Measurements from ENCODE around the gene SMPX. TPM values are rescaled to one million over a fixed set of nuclear protein-coding genes. Genes with fewer than 3 reads are reported as not detected.

Gene SMPX
- total and polyA plus RNA-seq, 2 of the 4 experiments (the other 2 are of a cell fraction): not detected

- TF ChIP-seq MAFK (IDR thresholded peaks at IDR 0.05; ENCODE audit: low read depth, low read length) (no peak), RAD21 (IDR thresholded peaks at IDR 0.05; ENCODE audit: low read length) (no peak), USF2 (IDR thresholded peaks at IDR 0.05; ENCODE audit: low read depth, low read length) (no peak), RCOR1 (IDR thresholded peaks at IDR 0.05; ENCODE audit: insufficient replicate concordance, low read length) (no peak), POLR2A (IDR thresholded peaks at IDR 0.05; ENCODE audit: low read depth, low read length) (no peak), NFE2L2 (IDR thresholded peaks at IDR 0.05; ENCODE audit: low read depth, low read length) (no peak), CEBPB (IDR thresholded peaks at IDR 0.05; ENCODE audit: low read depth, low read length) (no peak), CHD1 (IDR thresholded peaks at IDR 0.05; ENCODE audit: low read depth, low read length) (no peak), MXI1 (IDR thresholded peaks at IDR 0.05; ENCODE audit: borderline replicate concordance, low read depth, low read length) (no peak), RFX5 (IDR thresholded peaks at IDR 0.05; ENCODE audit: low read depth, low read length) (no peak), BHLHE40 (IDR thresholded peaks at IDR 0.05; ENCODE audit: low read depth, low read length) (no peak), ELK1 (IDR thresholded peaks at IDR 0.05; ENCODE audit: borderline replicate concordance, low read depth, low read length) (no peak), SMC3 (IDR thresholded peaks at IDR 0.05; ENCODE audit: low read depth, low read length) (no peak), FOS (IDR thresholded peaks at IDR 0.05; ENCODE audit: low read depth, low read length) (no peak), MAZ (IDR thresholded peaks at IDR 0.05; ENCODE audit: borderline replicate concordance, low read depth, low read length) (no peak)
- TF ChIP-seq, protein P1, sequence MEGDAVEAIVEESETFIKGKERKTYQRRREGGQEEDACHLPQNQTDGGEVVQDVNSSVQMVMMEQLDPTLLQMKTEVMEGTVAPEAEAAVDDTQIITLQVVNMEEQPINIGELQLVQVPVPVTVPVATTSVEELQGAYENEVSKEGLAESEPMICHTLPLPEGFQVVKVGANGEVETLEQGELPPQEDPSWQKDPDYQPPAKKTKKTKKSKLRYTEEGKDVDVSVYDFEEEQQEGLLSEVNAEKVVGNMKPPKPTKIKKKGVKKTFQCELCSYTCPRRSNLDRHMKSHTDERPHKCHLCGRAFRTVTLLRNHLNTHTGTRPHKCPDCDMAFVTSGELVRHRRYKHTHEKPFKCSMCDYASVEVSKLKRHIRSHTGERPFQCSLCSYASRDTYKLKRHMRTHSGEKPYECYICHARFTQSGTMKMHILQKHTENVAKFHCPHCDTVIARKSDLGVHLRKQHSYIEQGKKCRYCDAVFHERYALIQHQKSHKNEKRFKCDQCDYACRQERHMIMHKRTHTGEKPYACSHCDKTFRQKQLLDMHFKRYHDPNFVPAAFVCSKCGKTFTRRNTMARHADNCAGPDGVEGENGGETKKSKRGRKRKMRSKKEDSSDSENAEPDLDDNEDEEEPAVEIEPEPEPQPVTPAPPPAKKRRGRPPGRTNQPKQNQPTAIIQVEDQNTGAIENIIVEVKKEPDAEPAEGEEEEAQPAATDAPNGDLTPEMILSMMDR (conservative IDR thresholded peaks at IDR 0.05; ENCODE audit: low read depth, low read length): no peak
- dilution Hi-C loops (cut with HindIII; ENCODE audit: low sequenced_read_pairs, unreplicated experiment) (no loop called here), intact Hi-C loops (cut with micrococcal nuclease) (no loop called here), in situ Hi-C loops (cut with MboI; ENCODE audit: low sequenced_read_pairs) (no loop called here)
- Histone ChIP-seq H3K4me1 (ENCODE audit: control insufficient read depth, insufficient read depth, low read length) (no peaks in the 10 kb centered on the region), H3K79me1 (ENCODE audit: low read depth in 1 of 2, low read length in 2 of 2) (no peaks in the 10 kb centered on the region), H4K8ac (ENCODE audit: low read depth in 2 of 2, low read length in 2 of 2) (no peak overlapping the region), H3K9me3 (ENCODE audit: control insufficient read depth, insufficient read depth, low read length) (no peaks in the 10 kb centered on the region), H4K91ac (ENCODE audit: insufficient read depth, low read depth, low read length) (no peak overlapping the region), H3K18ac (ENCODE audit: low read depth, low read length) (no peak overlapping the region), H4K20me1 (ENCODE audit: insufficient read depth, low read length) (no peaks in the 10 kb centered on the region), H2AK9ac (replicated peaks; ENCODE audit: low read depth, low read length, poor library complexity) (no peak overlapping the region), H4K5ac (ENCODE audit: low read depth, low read length) (no peak overlapping the region), H2AK5ac (ENCODE audit: low read depth, low read length) (no peak overlapping the region), H2BK20ac (ENCODE audit: low read depth, low read length) (no peak overlapping the region), H3K56ac (ENCODE audit: extremely low read depth, insufficient read depth, low read length) (no peak overlapping the region), H3K27ac (ENCODE audit: insufficient read depth, low read length) (no peak overlapping the region), H3K4ac (ENCODE audit: low read depth, low read length) (no peak overlapping the region), H2AFZ (replicated peaks; ENCODE audit: low read length, poor library complexity) (no peak overlapping the region), H2BK120ac (ENCODE audit: low read depth, low read length) (no peak overlapping the region), H2BK15ac (ENCODE audit: low read depth, low read length) (no peak overlapping the region), H3K14ac (replicated peaks; ENCODE audit: low read depth, low read length) (no peak overlapping the region), H3K4me2 (ENCODE audit: low read depth, low read length) (no peak overlapping the region), H3K9me1 (ENCODE audit: insufficient read depth, low read length) (no peaks in the 10 kb centered on the region), H3K23ac (ENCODE audit: low read depth, low read length) (no peak overlapping the region), H3K36me3 (ENCODE audit: control insufficient read depth, insufficient read depth, low read length) (no peaks in the 10 kb centered on the region), H3K27me3 (ENCODE audit: control insufficient read depth, insufficient read depth, low read length) (peaks cover 2% of the 10 kb centered on the region; the same call in 1 of the 2 replicates), H3K4me3 (ENCODE audit: insufficient read depth, low read depth, low read length) (no peak overlapping the region), H3K9ac (ENCODE audit: low read depth, low read length) (no peak overlapping the region), H2BK5ac (ENCODE audit: low read depth, low read length, poor library complexity, severe bottlenecking) (no peak overlapping the region)
- DNase-seq (no peak), ATAC-seq (ENCODE audit: low read depth) (no peak)
- CTCF ChIA-PET: no interaction called here
- BruUV-seq (replicated peaks): no TSS peak
- POLR2A ChIA-PET (ENCODE audit: unreplicated experiment): no interaction called here
Measured at GRCh38 chrX:21766101-21766500, 8.2 kb upstream of the SMPX start.
